NCI-H82 treated with DMSO at 0.1 percent for 48 hours (cell line): ENCODE results near the gene THRB.
A peak's percentile ranks its signal among the peaks of the same experiment; 100 is the strongest.

Source experiments
- DNase-seq: peaks from one replicate; lab custom pipeline; 2025; ENCODE audit not compliant: unreplicated experiment; lab: John Stamatoyannopoulos, UW

The THRB gene

DNA sequence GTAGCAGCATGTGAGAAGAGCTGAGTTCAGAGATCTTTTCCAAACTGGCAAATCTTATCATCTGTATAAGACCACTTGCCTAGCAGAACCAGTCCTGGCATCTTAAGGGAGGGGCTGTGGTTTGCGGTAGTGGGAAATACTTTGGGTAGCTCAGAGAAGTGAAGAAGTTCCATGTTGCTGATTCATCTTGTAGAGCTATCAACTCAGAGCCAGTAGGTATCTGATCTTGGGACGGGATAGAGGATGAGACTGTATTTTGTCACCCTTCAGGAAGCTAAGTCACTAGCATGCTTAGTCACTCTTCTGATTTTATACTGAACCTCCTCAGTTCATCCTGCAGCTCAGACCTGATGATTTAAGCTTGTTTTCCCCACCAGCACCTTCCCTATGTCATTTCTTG is 338.2 kb downstream of the THRB start:
- no peak for DNase-seq

DNA sequence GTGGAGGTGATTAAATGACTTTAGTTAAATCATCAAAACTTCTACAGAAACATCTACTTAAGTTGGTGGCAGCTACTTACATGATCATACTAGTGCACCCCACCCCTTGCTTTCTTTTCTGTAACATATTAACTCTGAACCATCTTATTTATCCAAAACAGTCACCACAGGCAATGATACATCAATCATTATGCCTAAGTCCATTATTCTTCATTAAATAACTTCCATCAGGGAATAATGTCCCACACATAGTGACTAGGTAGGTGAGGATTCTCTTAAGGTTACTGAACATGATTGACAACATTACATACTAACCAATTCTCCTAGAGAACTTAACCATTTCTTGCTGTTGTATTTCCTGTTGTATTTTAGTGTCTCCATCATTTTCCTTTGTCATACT is 339.4 kb downstream of the THRB start:
- DNase-seq, result no peak

DNA sequence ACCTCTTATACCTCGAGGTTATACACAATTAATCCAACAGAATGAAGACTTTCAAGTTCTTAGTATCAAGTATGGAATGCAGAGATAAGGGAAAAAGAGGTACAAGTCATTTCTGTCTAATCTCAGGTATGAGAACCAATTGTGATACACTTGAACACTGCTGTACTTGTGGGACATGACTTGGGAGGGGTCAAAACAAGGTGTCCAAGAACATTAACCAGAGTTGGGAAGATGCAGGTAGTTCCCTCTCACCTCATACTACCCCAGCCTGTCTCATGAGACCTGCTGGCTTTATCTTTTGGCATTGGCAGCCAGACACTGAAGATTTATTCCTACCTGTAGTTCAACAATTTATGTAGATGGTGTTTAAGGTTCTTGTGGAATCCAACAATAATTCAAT is 339.9 kb downstream of the THRB start:
- DNase-seq, result no peak

DNA sequence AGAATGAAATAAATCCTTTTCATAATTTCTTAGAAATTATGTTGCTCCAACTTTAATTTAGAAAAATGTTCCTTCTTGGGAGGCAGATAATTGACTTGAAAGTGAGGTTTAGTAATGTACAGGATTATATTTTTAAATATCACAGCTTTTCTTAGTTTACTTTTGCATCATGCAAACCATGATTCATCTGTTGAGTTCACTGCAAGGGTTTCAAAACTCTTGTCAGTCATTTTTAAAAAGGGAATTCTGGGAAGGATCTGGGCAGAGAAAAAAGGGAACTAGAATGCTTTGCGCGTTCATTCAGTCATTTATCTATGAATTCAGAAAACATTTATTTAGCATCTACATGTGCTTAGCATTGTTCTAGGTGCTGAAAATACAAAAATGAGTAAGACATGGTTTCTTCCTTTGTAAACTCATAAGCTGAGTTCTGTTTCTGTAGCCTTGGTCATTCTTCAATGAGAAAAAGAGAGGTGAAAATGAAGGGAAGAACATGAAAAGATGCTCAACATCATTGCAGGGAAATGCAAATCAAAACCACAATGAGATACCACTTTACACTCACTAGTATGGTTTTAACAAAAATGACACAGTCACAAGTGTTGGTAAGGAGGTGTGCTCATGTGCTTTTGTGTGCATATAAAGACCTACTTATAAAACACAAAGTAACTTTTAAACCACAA is 340.5 kb downstream of the THRB start:
- DNase-seq, result no peak

DNA sequence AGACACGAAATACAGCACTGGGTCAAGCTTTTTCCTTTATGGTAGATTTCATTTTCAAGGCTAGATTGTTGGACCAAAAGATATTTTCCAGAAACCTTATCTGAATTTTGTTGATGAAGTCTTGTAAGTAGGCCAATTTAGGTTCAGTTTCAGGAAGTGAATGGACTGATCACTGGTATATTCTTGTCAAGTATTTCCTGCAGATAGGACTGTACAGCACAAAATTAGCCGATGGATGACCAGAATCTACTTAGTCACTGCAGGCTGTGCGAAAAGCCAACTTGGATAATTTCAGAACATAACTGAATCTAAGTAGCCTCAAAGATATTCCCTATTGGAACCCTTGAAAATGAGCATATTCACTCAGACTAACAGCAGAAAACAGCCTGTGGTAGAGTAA is 343.1 kb downstream of the THRB start:
- DNase-seq, result no peak

DNA sequence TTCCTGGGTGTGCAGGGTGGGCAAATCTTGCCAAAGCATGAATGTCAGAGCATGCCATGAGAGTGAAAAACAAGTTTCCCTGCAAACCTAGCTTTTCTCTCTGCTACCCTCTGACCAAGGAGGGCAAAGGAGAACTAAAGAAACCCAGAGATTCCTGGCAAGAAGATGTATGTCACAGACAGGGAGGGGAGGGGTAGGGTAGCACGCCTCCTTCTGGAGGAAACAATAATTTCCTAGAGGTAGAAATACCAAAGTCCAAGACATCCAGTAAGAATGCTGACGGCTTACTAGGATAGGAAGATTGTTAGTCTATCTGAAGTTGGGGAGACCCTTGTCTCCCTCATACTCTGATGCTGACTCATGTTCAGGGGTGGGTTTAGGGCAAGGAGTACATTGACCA is 345.6 kb downstream of the THRB start:
- no peak for DNase-seq

- DNase-seq, result peak; percentile 75
Measured at GRCh38 chr3:24145981-24146822, 348.4 kb downstream of the THRB start.

GRCh38 chr3:24145481-24145880 is 349.2 kb downstream of the THRB start:
- DNase-seq, result peak; percentile 78

- no peak for DNase-seq
Measured at GRCh38 chr3:24142127-24142526, 352.5 kb downstream of the THRB start.

GRCh38 chr3:24141548-24141947 is 353.1 kb downstream of the THRB start:
- DNase-seq, result no peak

- DNase-seq, result no peak
Measured at GRCh38 chr3:24139463-24140412, 354.9 kb downstream of the THRB start.

DNA sequence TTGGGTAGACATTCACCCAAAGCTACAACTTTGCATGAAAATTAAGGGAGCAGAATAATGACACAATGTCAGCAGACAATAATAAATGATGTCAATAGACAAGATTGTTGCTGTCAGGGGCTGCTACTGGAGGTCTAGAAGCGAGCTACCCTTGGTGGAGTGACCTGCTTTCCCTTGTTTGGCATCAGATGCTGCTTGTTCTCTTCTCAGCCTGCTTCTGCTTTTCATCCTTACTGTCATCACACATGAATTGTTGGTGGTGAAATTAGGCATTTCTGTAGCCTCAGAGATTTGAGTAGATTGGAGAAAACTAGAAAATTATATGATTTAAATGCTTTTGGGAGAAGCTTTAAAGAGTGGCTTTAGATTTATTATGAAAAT is 355.8 kb downstream of the THRB start:
- no peak for DNase-seq

GRCh38 chr3:24137958-24138875 is 356.4 kb downstream of the THRB start:
- DNase-seq, result no peak

- no peak for DNase-seq
Measured at GRCh38 chr3:24137334-24137733, 357.3 kb downstream of the THRB start.

GRCh38 chr3:24136624-24137310 is 357.9 kb downstream of the THRB start:
- DNase-seq, result no peak

DNA sequence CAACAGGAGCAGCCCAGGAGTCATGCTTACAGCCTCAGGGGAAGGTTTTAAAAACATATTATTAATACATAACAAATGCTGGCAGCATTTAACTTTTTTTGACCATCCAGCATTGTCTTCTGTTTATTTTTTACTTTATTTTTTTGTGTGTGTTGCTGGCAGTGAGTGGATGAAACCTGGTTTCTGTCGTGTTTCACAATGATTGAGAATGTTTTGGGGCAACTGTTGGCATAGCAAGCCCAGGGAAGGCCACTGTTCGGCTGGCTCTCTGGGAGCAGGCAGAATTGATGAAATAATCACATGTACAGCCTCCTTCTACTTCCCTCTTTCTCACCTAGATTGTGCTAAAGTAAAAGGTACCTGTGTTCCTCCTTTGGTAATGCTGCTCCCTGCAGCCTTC is 359.4 kb downstream of the THRB start:
- no peak for DNase-seq

DNA sequence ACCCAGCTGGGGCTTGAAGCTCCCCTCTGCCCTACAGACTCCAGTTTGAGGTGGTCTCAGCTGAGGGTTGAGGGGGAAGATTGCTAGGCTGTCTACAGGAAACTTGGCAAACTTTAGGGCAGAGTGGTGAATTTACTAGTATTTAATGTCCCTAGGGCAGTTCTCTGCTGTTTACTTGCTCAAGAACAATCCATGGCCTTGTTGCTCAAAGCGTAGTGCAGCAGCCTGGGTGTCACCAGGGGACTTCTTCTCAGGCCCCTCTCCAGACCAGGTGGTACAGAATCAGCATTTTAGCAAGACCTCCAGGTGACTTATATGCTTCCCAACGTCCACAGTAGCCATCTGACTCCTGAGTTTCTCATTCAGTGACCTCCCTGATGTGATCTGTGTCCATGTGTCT is 360.7 kb downstream of the THRB start:
- no peak for DNase-seq

DNA sequence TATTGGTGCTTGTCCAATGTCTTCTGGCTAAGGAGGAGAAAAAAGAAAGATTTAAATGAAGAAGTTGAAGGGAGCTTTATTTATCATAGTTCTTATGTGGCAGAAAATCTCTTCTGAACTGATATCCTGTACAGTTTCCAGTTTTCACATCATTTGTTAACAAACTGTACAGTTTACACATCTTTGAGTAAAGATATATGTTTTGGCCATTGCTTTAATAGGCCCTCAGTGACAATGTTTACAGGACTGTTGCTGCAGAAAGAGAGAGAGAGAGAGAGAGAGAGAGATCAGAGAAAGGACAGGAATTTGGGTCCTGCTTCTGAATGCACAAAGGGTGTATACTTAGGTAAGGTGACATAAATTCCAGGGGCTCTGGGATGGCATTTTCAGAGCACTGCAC is 361.2 kb downstream of the THRB start:
- no peak for DNase-seq

- DNase-seq, result peak; percentile 77
Measured at GRCh38 chr3:24129549-24129948, 365.1 kb downstream of the THRB start.
